ENCODE data around the gene RIPK4.

GRCh38 chr21:41778930-41779600 lies 12.2 kb upstream of the RIPK4 start:
- no peak for TF ChIP-seq EZH2 (IDR thresholded peaks at IDR 0.05; ENCODE audit: insufficient read depth, poor library complexity, severe bottlenecking)
- no peak for TF ChIP-seq EZH2phosphoT487 (IDR thresholded peaks at IDR 0.05; ENCODE audit: insufficient read depth, low read depth)
